ENCODE results near the gene ADD3.
A peak's percentile ranks its signal among the peaks of the same experiment; 100 is the strongest.
"Not testable (repeated sequence)": the region's sequence is repeated elsewhere in the genome, so short reads cannot be mapped to it uniquely, and the experiment has no call there.

The ADD3 gene

DNA sequence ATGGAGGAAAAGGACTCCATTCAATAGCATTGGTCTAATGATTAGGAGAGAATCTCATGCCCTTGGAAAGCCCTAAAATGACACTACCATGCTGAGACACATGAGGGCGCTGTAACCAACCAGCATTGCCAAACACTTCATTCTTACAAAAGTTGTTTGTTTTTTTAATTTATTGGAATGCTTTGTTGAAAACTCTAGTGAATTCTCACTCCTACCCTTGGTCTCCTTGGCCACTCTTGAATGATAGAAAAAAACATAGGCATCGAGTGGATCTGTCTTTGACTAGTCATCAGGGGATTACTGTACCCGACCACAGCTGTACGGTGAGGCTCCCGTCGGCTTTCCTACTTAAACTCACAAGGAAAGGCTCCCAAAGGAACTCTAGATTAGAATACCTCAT, 29.3 kb upstream of the ADD3 start:
- DNase-seq, result no peak

DNA sequence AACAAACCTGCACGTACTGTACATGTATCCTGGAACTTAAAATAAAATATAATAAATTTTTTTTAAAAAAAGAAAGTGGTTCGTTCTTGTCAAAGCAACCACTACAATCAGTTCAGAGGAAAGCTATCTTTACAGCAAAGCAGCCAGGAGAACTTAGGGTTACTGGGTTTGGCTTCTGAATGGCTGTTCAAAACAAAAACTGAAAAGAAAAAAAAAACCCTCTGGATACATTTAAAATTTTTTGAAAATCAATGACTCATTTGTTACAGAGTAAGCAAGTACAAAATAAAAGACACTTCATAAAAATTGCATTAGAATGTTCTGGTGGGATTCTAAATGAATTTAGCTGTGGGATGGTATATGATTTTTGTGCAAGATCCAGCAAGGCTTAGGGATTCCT, 28.6 kb upstream of the ADD3 start:
- DNase-seq, result no peak

DNA sequence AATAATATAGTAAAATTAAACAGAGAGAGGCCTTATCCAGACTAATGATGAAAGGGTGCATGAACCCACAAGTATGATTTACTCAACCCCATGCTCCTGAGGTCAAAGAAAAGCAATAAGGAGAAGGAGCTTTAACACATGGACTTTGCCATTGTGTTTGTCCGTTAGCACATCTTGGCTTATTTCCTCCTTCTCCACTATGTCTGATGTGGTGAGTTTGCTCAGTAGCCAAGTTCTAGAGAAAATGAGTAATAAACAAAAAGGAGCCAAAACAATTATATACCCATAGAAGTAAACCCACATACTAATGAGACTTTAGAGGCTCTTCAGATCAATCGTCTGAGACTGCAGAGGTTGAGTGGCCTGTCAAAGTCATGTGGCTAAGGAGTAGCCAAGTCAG, 26.1 kb upstream of the ADD3 start:
- no peak for DNase-seq

DNA sequence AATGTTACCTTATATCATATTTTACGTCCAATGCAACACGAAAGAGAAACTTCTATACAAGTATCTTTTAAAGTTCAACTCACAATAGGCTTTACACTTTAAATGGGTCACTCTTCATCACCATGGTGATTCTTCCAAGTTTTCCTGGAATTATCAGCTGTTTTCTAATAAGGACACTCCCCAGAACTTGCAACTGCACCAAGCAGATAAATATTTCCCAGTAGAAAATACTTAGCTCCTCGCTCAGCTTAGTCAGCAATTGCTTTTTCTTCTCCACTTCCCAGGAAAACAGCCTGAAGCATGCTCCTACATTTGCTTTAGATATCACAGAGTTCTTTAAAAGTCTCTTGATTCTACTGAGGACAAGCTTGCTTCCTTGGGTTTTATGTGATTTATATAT, 25.7 kb upstream of the ADD3 start:
- DNase-seq, result no peak

DNA sequence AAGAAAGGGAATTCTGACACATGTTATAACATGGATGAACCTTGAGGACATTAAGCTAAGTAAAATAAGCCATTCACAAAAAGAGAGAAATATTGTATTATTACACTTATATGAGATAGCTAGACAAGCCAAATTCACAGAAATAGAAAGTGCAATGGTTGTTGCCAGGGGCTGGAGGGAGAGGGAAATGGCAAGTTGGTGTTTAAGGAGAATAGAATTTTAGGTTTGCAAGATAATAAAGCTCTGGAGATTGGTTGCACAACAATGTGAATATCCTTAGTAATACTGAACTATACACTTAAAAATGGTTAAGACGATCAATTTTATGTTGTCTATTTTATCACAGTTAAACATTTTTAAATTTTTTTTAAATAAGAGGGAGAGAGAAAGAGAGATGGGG, 25.0 kb upstream of the ADD3 start:
- DNase-seq, result no peak

DNA sequence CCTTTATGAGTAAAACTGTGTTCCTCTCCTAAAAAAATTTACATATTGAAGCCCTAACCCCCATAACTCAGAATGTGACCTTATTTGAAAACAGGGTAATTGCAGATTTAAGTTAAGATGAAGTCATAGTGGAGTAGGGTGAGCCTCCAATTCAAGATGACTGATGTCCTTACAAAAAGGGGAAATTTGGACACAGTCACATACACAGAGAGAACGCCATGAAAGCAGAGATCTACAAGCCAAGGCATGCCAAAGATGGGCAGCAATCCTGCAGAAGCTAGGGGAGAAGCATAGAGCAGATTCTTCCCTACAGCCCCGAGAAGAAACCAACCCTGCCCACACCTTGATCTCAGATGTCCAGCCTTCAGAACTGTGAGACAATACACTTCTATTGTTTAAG, 23.8 kb upstream of the ADD3 start:
- DNase-seq, result no peak

DNA sequence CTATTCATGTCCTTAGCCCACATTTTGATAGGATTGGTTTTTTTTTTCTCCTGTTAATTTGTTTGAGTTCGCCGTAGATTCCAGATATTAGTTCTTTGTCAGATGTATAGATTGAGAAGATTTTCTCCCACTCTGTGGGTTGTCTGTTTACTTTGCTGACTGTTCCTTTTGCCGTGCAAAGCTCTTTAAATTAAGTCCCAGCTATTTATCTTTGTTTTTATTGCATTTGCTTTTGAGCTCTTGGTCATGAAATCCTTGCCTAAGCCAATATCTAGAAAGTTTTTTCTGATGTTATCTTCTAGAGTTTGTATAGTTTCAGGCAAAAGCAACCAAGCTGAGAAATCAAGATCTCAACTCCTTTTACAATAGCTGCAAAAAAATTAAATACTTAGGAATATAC, 22.0 kb upstream of the ADD3 start:
- DNase-seq, result not testable (repeated sequence)

DNA sequence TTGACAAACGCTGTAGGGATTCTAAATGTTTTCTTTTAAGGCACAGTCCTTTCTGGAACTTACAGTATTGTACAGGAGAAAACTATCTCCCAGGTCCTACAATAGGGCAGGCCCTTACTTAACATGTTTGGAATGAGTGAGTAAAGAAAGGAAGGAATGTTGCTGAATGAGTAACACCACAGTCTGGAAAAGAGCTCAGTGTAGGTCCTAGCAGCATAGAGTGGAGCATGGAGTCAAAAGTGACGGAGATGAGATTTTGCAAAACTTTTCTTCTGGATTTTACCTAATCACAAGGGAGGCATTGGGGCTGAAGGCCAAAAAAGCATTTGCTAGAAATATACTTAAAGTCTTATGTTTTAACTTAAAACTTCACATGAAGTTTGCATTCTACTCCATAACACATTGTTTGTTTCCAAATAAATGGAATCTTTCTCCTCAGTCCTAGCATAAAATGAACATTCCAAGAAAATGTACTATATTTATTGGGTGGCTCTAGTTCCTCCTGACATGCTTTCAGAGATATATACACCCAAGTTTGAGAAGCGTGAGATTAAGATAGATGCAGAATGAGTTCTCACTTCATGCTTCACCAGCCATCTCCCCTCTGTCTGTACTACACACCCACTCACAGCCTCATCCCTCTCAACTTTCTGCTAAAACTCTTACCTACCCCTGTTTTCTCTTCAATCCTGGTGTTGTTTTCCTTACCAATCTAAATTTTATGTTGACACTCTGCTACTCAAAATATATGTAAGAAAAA, 20.2 kb upstream of the ADD3 start:
- DNase-seq, result no peak

DNA sequence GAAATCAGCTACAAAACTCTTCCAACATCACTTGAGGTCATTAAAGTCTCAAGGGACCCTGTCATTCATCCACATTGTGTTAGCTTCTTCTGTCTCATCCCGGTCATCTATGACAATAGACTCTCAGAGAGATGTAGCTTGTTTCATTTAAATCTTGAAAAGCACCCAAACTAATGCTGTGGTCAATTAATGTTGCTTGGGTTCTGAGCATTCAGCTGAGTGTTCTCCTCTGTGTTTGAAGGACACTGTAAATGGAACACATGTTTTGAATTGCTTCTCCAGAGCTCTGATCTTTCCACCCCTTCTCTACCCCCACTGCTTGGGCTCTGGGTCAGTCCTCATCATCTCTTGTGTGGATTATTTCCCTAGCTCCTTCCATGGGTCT, 19.6 kb upstream of the ADD3 start:
- DNase-seq, result no peak

DNA sequence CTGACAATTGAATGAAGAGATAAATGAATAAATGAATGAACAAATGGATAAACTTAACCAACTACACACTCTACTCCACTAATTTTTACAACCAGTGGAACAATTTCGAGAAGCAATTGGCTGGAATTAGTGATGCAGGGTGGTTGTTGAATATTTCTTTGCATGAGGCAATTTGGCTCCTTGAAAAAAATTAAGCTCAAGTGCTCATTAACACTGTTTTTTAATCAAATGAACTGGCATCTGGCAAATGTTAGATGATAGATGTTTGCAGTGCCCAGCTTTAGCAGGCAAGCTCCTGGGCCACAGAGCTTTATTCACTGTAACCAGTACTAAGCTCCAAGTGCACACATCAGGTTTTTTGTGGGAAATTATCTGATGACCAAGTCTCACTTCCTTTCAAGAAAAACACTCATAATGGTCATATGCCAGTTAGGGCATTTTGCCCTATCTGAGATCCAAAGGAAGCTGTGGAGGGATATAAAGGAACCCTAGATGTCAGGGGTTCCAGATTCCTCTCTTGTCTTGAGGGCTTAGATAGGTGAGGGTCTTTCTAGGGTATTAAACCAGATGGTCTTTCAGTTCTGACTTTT, 16.4 kb upstream of the ADD3 start:
- no peak for DNase-seq

DNA sequence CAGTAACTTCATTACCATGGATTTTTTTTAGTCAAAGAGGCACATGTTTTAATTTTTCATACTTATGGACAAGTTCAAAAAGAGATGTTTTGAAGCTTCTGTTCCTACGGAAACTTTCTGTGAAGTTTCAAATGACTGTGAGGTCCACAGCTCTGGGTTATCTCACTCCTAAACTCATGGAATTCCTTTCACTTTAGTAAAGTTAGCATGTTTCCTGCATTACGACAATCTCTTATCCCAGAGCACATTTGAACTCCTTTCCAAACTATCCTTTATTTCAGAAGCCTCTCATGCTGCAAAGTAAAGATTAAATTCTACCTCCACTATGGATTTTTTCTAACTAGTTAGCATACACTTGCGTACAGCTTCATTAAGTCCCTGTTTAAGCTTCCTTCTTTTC, 15.3 kb upstream of the ADD3 start:
- no peak for DNase-seq

DNA sequence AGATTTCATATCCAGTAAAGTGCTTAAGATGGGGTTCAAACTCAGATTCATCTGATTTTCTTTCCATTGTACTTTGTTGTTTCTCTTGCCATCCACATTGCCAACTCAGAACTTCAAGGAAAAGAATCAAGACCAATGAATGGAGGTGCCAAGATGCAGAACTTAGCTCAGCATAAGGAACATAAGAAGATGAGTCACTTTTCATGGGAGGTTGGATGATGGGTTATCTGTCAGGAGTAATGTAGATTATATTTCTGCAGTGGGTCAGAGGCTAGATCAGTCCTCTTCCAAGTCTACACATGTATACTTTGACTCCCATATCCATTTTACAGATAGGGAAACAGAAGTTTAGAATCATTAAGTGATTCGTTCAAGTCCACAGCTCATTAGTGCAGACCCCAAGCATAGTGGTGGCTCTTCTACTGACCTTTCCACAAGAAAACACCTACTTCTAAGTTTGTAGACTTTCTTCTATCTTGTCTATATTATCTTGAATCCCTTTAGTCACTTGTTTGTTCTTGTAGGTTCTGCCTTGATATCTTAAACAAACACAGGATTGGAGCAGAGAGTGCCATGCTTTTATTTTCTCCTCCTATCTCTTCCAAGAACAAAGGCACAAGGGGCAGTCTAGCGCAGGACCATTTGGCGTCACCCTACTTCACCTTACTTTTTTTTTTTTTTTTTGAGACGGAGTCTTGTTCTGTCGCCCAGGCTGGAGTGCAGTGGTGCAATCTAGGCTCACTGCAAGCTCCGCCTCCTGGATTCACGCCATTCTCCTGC, 14.0 kb upstream of the ADD3 start:
- no peak for DNase-seq

DNA sequence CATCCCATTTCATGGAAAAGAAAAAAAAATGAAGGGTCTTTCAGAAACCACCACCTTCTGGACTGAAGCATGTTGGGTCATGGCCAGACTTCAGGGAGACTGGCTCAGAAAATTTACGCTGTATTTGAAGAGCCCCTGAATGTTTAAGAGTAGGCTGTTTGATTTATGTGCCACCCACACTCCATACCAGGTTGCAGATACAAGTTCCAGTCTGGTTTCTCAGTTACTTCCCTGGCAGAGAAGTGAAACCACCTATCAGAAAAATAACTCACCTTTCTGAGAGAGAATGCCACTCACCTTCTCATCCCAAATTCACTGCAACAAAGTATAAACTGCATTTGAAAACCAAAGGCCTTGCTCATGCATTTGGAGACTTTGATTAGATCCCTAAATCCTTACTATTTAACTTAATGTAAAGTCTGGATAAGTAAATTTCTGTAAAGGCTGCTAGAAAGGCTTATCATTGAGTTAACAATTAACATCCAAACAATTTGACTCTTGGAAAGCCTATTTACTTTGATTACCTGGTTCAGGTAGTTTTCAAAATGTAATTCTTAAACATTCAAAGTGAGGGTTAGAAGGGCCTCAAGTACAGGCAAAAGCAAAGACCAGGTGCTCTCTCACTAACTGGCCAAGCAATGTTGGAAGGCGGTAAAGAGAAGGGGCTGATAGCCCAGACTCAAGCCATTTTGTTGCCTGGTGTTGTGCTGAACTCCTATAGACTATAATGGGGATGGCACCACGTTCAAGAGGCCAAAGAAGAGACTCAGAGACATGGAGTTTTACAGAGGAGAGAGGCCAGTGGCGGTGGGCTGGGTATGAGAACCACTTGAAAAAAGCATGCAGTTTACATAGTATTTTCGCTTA, 12.8 kb upstream of the ADD3 start:
- no peak for DNase-seq

DNA sequence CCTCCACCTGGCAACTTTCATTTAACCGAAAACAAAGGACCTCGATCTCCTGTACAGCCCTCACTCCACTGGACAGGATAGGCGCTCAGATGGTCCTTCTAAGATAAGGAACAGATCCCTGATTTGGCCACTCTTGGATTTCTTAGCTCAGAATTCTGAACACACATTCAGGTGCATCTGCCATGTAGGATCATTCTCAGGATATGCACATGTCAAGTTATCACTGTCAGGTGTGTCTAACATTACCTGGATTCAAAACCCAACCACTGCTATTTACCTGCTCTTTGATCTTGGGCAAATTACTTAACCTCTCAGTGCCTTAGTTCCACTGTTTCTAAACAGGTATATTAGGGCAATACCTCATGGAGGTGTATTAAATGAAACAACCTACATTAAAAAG, 12.2 kb upstream of the ADD3 start:
- DNase-seq, result no peak

DNA sequence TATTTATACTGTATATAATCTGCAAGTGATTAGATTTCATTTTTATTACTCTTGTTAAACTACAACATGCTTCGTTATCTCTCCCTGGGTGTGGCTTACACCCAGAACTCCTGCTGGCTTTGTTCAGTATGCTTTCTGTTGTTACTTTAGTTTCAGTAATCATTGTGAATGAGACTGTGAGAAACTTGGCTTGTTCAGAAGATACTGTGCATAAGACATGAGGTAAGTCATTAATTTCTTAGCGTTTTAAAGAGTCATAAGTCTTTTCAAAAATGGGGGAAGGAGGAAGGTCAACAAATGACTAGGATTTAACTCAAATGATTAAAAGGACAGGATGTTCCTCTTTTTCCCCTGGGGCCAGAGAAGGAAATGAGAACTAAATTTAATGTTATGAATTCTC, 11.6 kb upstream of the ADD3 start:
- no peak for DNase-seq

DNA sequence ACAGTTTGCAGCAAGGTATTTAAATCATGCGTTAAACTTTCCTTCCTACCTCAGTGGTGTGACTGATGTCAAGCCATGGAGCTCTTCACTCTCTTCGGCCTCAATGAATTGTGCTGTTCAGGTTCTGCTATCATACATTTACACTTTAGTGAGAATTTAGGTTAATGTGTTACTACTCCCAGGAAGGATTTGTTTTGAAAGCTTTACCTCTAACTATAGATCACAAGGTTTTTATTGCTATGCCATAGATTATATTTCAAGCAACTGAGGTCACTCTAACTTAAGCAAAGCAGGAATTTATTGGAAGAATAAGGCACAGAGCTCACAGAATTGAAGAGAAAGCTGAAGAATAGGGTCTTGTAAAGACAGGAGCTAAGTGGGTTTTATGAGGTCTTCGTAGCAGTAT, 11.0 kb upstream of the ADD3 start:
- no peak for DNase-seq

DNA sequence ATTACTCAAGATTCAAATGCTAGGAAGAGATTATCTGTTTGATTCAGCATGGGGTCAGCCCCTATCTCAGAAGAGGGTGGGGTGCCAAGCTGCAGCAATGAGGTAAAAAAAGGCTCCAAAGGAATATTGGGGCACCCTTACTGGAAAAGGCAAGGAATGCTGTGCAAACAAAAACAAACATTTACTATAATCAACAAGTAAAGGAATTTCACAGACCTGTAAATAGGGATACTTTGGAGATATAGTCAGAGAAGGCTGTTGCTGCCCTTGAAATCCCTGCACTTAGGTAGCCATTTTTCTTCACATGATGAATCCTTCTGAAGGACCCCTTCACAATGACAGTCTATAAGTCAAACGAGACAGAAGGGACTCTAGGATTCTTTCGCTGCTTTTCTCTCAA, 10.6 kb upstream of the ADD3 start:
- DNase-seq, result no peak

DNA sequence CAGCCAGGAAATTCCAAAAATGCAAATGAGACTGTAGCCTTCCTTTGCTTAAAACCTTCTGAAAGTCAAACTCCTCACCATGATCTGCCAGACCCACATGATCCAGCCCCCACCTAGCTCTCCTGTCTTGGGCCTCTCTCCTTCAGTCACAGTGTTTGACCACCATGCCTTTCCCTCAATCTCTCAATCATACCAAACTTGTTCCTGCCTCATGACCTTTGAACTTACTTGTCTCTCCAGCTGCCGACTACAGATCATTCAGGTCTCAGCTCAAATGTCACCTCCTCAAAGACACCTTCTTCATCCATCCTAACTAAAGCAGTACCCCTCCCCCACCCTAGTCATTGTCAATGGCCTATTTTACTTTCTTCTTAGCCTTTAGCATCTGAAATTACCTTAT, 9.3 kb upstream of the ADD3 start:
- DNase-seq, result no peak

DNA sequence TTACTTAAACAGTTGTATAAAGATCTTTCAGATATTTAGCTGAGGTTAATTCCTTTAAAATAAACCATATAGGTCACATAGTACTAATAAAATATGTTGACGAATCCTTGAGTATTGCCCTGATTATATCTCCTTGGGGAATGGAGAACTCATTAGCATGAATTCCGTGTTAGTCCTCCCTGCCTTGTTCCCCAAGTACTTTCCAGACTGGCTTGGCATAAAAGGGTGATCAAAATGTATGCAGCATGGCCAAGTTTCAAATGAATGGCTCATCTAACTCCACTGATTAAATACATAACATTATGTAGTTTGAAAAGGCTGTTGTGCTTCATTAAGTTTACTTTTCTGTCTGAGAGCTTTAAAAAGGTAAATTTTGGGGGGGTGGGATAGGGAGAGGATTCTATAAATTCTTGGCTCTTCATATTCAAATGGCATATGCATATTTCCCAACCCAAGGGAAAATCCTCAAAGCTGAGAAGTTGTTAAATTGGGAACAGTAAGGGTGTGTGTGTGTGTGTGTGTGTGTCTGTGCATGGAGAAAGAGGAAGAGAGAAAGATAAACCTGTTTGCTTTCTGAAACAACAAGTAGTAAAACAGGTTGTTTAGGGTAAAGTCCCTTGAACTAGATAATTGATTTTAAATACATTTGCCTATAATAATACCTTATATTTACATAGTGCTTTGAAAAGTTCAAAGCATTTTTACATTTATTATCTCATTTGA, 4.8 kb upstream of the ADD3 start:
- DNase-seq, result no peak

DNA sequence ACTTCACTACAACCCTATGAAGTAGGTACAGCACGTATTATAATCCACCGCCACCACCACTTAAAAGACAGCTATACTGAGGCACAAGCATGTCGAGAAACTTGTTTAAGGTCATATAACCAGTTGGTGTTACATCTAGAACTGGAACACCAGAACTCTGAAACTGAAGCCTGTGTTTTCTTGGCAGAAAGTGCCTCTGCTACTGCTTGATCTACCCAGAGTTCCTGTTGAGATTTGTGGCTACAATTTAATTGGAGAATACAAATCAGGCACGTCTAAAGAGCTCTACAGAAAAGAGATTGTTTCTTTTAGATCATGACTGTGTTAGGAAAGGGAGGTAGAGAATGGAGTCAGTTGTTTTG, 4.3 kb upstream of the ADD3 start:
- no peak for DNase-seq

DNA sequence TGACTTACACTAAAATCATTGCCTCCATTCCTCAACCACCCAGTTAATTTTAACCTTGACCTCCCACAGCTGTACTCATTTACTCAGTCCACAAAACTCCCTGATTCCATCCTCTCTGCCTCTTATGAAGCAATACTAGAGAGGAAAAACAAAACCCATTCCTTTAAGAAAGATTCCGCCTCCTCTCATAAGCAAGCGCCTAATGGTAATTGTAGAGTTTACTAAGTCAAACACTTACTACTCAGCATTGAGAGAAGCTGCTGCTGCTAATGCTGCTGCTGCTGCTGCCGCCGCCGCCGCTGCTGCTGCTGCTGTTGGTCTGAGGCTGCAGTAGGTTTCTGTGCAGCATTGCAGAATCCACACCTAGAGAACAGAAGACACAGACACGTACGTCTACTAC, 2.1 kb upstream of the ADD3 start:
- DNase-seq, result peak; percentile 43

DNA sequence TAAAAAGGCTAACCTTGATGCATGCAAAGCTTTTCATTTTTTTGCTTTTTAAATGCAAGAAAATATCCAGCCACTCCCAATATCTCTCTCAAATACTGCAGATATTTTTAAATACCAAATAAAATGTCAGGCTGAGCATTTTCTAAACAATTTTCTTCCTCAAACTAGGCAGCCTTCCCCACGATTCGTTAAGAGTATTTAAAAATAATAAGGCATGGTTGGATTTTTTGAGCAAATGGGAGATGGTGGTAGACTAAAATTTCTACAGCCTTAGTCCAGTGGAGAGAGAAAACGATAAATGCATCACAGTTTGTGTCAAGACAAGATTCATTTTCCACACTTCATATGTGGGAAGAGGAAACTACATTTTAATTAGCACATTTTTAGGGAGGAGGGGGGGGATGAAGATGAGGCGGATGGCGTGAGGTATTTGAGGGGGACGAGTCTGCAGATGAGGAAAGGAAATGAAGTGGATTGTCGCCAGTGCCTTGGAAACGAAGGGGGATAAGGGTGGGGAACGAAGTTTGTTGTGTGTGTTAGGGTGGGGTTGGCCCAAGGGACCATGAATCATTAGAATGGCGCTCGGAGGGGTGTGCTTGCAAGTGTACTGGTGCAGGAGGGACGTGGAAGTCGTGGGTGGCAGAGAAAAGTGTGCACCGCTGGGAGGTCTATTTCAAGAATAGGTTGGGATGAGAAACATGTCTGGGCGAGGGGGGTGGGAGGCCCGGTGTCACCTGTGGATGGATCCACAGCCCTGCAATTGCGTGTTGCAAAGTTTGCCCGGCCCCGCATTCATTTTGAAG, 1.2 kb upstream of the ADD3 start:
- DNase-seq, result no peak

Measured in NCI-H1436 (cell line).